A549 (cell line): ENCODE measurements around the gene SYCP3. TPM values are rescaled to one million over a fixed set of nuclear protein-coding genes. Genes with fewer than 3 reads are reported as not detected.

Experiments used
- ATAC-seq, 2 experiments: fragments of 200-7000 bp in 1 of 2; fragments of >200 bp in 1 of 2; cut with Nextera tagmentation in 1 of 2; cut with Tn5 transposase in 1 of 2; 3 replicates each; pipeline versions ENCODE4 v1.8.0 to v1.9.1; 2018 to 2020; ENCODE audit warnings: mild to moderate bottlenecking in 1 of 2, moderate library complexity in 1 of 2
- CTCF ChIA-PET: fragments of 300-600 bp; sonication (Branson Sonifier 250); formaldehyde crosslinking; extraction: SDS; loops from one replicate; lab custom pipeline; 2021; ENCODE audit warnings: antibody characterized with exemption, inconsistent platforms; lab: Yijun Ruan, JAX
- POLR2A ChIA-PET: fragments of 350-600 bp; formaldehyde crosslinking; extraction: SDS; loops from one replicate; lab custom pipeline; 2021; ENCODE audit warnings: antibody characterized with exemption, inconsistent platforms; lab: Yijun Ruan, JAX
- DNase-seq, 2 experiments: peaks; one replicate each; pipeline versions ENCODE4 v3.0.0 to v3.0.0-alpha.2; 2011 to 2016; ENCODE audit warnings: low read depth in 1 of 2, low spot score in 1 of 2
- FAIRE-seq: peaks from 2 replicates; lab custom pipeline; 2011; peaks lifted over from hg19 to GRCh38; lab: Jason Lieb, UNC
- H3K27ac ChIP-seq, 2 experiments: fragments of >200 bp; sonication (Bioruptor Twin); formaldehyde crosslinking; 3 replicates each; pipeline ENCODE4 v1.5.1; 2016 to 2017
- H3K4me1 ChIP-seq: fragments of >200 bp; sonication (Bioruptor Twin); formaldehyde crosslinking; 3 replicates; pipeline ENCODE4 v1.6.1; 2016
- H3K4me2 ChIP-seq: fragments of >200 bp; sonication (Bioruptor Twin); formaldehyde crosslinking; 3 replicates; pipeline ENCODE4 v1.6.1; 2016
- H3K4me3 ChIP-seq: fragments of >200 bp; sonication (Bioruptor Twin); formaldehyde crosslinking; 3 replicates; pipeline ENCODE4 v1.5.1; 2016
- H3K9me3 ChIP-seq: fragments of >200 bp; sonication (Bioruptor Twin); formaldehyde crosslinking; 3 replicates; pipeline ENCODE4 v1.6.1; 2016
- BHLHE40 ChIP-seq: IDR thresholded peaks from 2 replicates; pipeline ENCODE4 v1.6.1; 2012; ENCODE audit warnings: low read depth, low read length, inconsistent platforms
- CBX8 ChIP-seq: fragments of 200-600 bp; sonication (generic); IDR thresholded peaks from 2 replicates; pipeline ENCODE4 v1.6.1; 2016
- CHD2 ChIP-seq: fragments of 150-350 bp; IDR thresholded peaks from 2 replicates; pipeline ENCODE4 v1.6.1; 2014; ENCODE audit warnings: low read length; ENCODE audit not compliant: partially characterized antibody
- ELK1 ChIP-seq: fragments of 150-350 bp; IDR thresholded peaks from 2 replicates; pipeline ENCODE4 v1.6.1; 2014; ENCODE audit warnings: low read depth, mild to moderate bottlenecking, low read length
- FOSB ChIP-seq: fragments of 250-450 bp; sonication (Bioruptor Pico); IDR thresholded peaks from 2 replicates; pipeline ENCODE4 v1.5.0; 2020; ENCODE audit warnings: mild to moderate bottlenecking, moderate library complexity
- FOXS1 ChIP-seq: fragments of 250-450 bp; sonication (Bioruptor Pico); IDR thresholded peaks from 2 replicates; pipeline ENCODE4 v1.5.0; 2020; ENCODE audit warnings: mild to moderate bottlenecking, moderate library complexity
- HMGXB4 ChIP-seq: fragments of 250-450 bp; sonication (Bioruptor Pico); IDR thresholded peaks from 2 replicates; pipeline ENCODE4 v1.5.0; 2021; ENCODE audit warnings: mild to moderate bottlenecking, moderate library complexity, borderline replicate concordance
- HOXB13 ChIP-seq: fragments of 250-450 bp; sonication (Bioruptor Pico); IDR thresholded peaks from 2 replicates; pipeline ENCODE4 v1.5.0; 2020; ENCODE audit warnings: low read depth, mild to moderate bottlenecking, moderate library complexity
- HOXB5 ChIP-seq: fragments of 250-450 bp; sonication (Bioruptor Pico); IDR thresholded peaks from 2 replicates; pipeline ENCODE4 v1.5.0; 2020; ENCODE audit warnings: mild to moderate bottlenecking, moderate library complexity
- KDM5A ChIP-seq: fragments of 200-600 bp; sonication (generic); IDR thresholded peaks from 2 replicates; pipeline ENCODE4 v1.6.1; 2016; ENCODE audit warnings: antibody characterized with exemption, mild to moderate bottlenecking
- MAX ChIP-seq: IDR thresholded peaks from 2 replicates; pipeline ENCODE4 v1.6.1; 2012
- MAZ ChIP-seq: fragments of 150-350 bp; IDR thresholded peaks from 2 replicates; pipeline ENCODE4 v1.6.1; 2014; ENCODE audit warnings: antibody characterized with exemption, low read depth, low read length, borderline replicate concordance
- NPAS2 ChIP-seq: fragments of 250-450 bp; sonication (Bioruptor Pico); IDR thresholded peaks from 2 replicates; pipeline ENCODE4 v1.8.0; 2022; ENCODE audit warnings: mild to moderate bottlenecking, moderate library complexity, borderline replicate concordance
- PBX3 ChIP-seq: IDR thresholded peaks from 2 replicates; pipeline ENCODE4 v1.6.1; 2012
- RCOR1 ChIP-seq: fragments of 150-350 bp; IDR thresholded peaks from 2 replicates; pipeline ENCODE4 v1.6.1; 2014; ENCODE audit warnings: antibody characterized with exemption, low read length, low read depth
- REST ChIP-seq: fragments of 200-600 bp; sonication (generic); IDR thresholded peaks from 2 replicates; pipeline ENCODE4 v1.6.1; 2016; ENCODE audit warnings: antibody characterized with exemption, mild to moderate bottlenecking, moderate library complexity
- SREBF2 ChIP-seq: fragments of 450-650 bp; IDR thresholded peaks from 2 replicates; pipeline ENCODE4 v1.6.1; 2014; ENCODE audit warnings: mild to moderate bottlenecking, moderate library complexity
- TFCP2L1 ChIP-seq: fragments of 250-450 bp; sonication (Bioruptor Pico); IDR thresholded peaks from 2 replicates; pipeline ENCODE4 v1.5.0; 2021; ENCODE audit warnings: mild to moderate bottlenecking
- TP53 ChIP-seq: fragments of 250-450 bp; sonication (Bioruptor Pico); IDR thresholded peaks from 2 replicates; pipeline ENCODE4 v1.5.0; 2021; ENCODE audit warnings: mild to moderate bottlenecking, moderate library complexity
- USF2 ChIP-seq: fragments of 450-650 bp; IDR thresholded peaks from 2 replicates; pipeline ENCODE4 v1.6.1; 2014; ENCODE audit warnings: antibody characterized with exemption
- ZFP36 ChIP-seq: fragments of 450-650 bp; IDR thresholded peaks from 2 replicates; pipeline ENCODE4 v1.6.1; 2014; ENCODE audit warnings: borderline replicate concordance; ENCODE audit not compliant: partially characterized antibody
- WGBS: methylation state at CpG from one replicate; pipeline ENCODE4 v1.1.6; 2017; ENCODE audit errors: missing lambda C conversion rate; 5-methylcytosine and 5-hydroxymethylcytosine counted together
- polyA plus RNA-seq, 4 experiments: library from polyadenylated mRNA; depleted of rRNA in 3 of 4; stranded (reverse); fragments of >200 nt; fragmentation: RNase III in 1 of 4; extraction: RNeasy Plus Mini Kit Qiagen cat#74134 plus additional on column Dnase treatment in 1 of 4; gene quantifications; 2 replicates in 3 of 4; 3 replicates in 1 of 4; pipeline ENCODE4 v1.2.3, GENCODE V29; 2011 to 2017

Gene SYCP3
- polyA plus RNA-seq, 2 of the 4 experiments (the other 2 are of a cell fraction): 0.14 to 0.27 TPM

GRCh38 chr12:101777978-101778377, 38.7 kb upstream of the SYCP3 start:
- H3K27ac ChIP-seq: no peak overlapping the region
- DNase-seq (no peak), FAIRE-seq (no peak), ATAC-seq (no peak)
- TF ChIP-seq PBX3 (no peak), ELK1 (no peak), RCOR1 (no peak), MAZ (no peak), HOXB13 (no peak), HMGXB4 (CRISPR knock-in tag) (no peak), REST (no peak), USF2 (no peak), CHD2 (no peak), NPAS2 (CRISPR knock-in tag) (no peak)
- H3K4me2 ChIP-seq: no peak overlapping the region
- ChIA-PET POLR2A (no interaction called here), CTCF (interaction anchor here (0.7 to 1.5 kb wide), 4 partner anchors 9 to 1033 kb away, joined by 3 to 4 read pairs (median 3); no protein-coding TSS in a partner anchor)
- no peaks in the 10 kb centered on the region for H3K9me3 ChIP-seq
- no peak overlapping the region for H3K4me3 ChIP-seq
- no peaks in the 10 kb centered on the region for H3K4me1 ChIP-seq
- 71% methylated on average over 4 of the region's 4 CpGs for WGBS

- WGBS: 85% methylated on average over 3 of the region's 3 CpGs
- DNase-seq (no peak), FAIRE-seq (no peak), ATAC-seq (no peak)
- TF ChIP-seq BHLHE40: no peak
- TF ChIP-seq TP53 (CRISPR knock-in tag): no peak
- no peak for TF ChIP-seq CBX8
- Histone ChIP-seq H3K4me3 (no peak overlapping the region), H3K4me1 (no peaks in the 10 kb centered on the region), H3K4me2 (no peak overlapping the region), H3K9me3 (no peaks in the 10 kb centered on the region), H3K27ac (no peak overlapping the region)
- ChIA-PET CTCF (interaction anchor here (0.7 to 2.6 kb wide), 9 partner anchors 8 to 1033 kb away, joined by 3 to 10 read pairs (median 4); no protein-coding TSS in a partner anchor), POLR2A (no interaction called here)
Measured at GRCh38 chr12:101777485-101777884, 38.2 kb upstream of the SYCP3 start.

GRCh38 chr12:101775816-101776215, 36.6 kb upstream of the SYCP3 start:
- ChIA-PET CTCF (interaction anchor here (1.0 to 2.6 kb wide), 8 partner anchors 9 to 361 kb away, joined by 3 to 10 read pairs (median 5); partner anchors contain the start of gene GNPTAB), POLR2A (no interaction called here)
- no peak overlapping the region for H3K4me3 ChIP-seq
- H3K27ac ChIP-seq: no peak overlapping the region
- 57% methylated on average over 2 of the region's 2 CpGs for WGBS
- H3K4me2 ChIP-seq: no peak overlapping the region
- DNase-seq (no peak), ATAC-seq (no peak), FAIRE-seq (no peak)
- TF ChIP-seq MAX: no peak
- TF ChIP-seq MAZ: no peak
- no peak for TF ChIP-seq ZFP36
- TF ChIP-seq FOXS1 (CRISPR knock-in tag): no peak
- no peak for TF ChIP-seq CHD2
- no peak for TF ChIP-seq SREBF2
- TF ChIP-seq FOSB (CRISPR knock-in tag): no peak
- no peak for TF ChIP-seq RCOR1
- TF ChIP-seq HOXB5 (CRISPR knock-in tag): no peak
- TF ChIP-seq KDM5A: no peak
- no peak for TF ChIP-seq TFCP2L1
- TF ChIP-seq HMGXB4 (CRISPR knock-in tag): no peak
- no peaks in the 10 kb centered on the region for H3K9me3 ChIP-seq
- H3K4me1 ChIP-seq: no peaks in the 10 kb centered on the region
